Aorta (tissue), 5 donors: ENCODE results near the gene TTC27. TPM values are rescaled to one million over a fixed set of nuclear protein-coding genes. Genes with fewer than 3 reads are reported as not detected.
"Not testable (repeated sequence)": the region's sequence is repeated elsewhere in the genome, so short reads cannot be mapped to it uniquely, and the experiment has no call there.

Source experiments
- ATAC-seq: fragments of 200-7000 bp; cut with Tn5 transposase; one replicate; pipeline ENCODE4 v1.9.1; 2022; ENCODE audit warnings: moderate library complexity; ENCODE audit not compliant: low FRiP score
- DNase-seq, 2 donors: peaks; one replicate each; pipeline ENCODE4 v3.0.0-alpha.2; 2020
- H3K27ac ChIP-seq, 2 donors: one replicate each; pipeline ENCODE4 v1.5.1; 2013; ENCODE audit warnings: low read length in 2 of 2, mild to moderate bottlenecking in 2 of 2, moderate library complexity in 2 of 2, control low read depth in 1 of 2, inconsistent platforms in 1 of 2, low read depth in 1 of 2
- H3K27me3 ChIP-seq, 2 donors: one replicate each; pipeline ENCODE4 v1.6.1; 2013; ENCODE audit warnings: control low read depth in 1 of 2, low read length in 1 of 2, mild to moderate bottlenecking in 1 of 2, moderate library complexity in 1 of 2; ENCODE audit not compliant: insufficient read depth in 2 of 2, control insufficient read depth in 1 of 2
- H3K36me3 ChIP-seq, 2 donors: one replicate each; pipeline ENCODE4 v1.6.1; 2013; ENCODE audit warnings: control low read depth in 1 of 2, low read length in 1 of 2, mild to moderate bottlenecking in 1 of 2; ENCODE audit not compliant: insufficient read depth in 2 of 2, control insufficient read depth in 1 of 2
- H3K4me1 ChIP-seq, 2 donors: one replicate each; pipeline ENCODE4 v1.6.1; 2013; ENCODE audit warnings: low read length in 2 of 2, control low read depth in 1 of 2, mild to moderate bottlenecking in 1 of 2, moderate library complexity in 1 of 2; ENCODE audit not compliant: insufficient read depth in 2 of 2, control insufficient read depth in 1 of 2
- H3K4me3 ChIP-seq, 2 donors: one replicate each; pipeline ENCODE4 v1.5.1; 2013; ENCODE audit warnings: low read length in 2 of 2, control low read depth in 1 of 2, mild to moderate bottlenecking in 1 of 2
- H3K9me3 ChIP-seq: one replicate; pipeline ENCODE4 v1.6.1; 2013; ENCODE audit warnings: mild to moderate bottlenecking, low read length; ENCODE audit not compliant: control insufficient read depth
- WGBS, 2 donors: extraction: QIAGEN DNeasy Blood & Tissue Kit; methylation state at CpG; one replicate each; pipeline ENCODE4 v1.1.7; 2013; 5-methylcytosine and 5-hydroxymethylcytosine counted together
- intact Hi-C, 2 donors: fragments of 100-400 bp; cut with DNase I; formaldehyde crosslinking; loops; one replicate each; pipeline versions ENCODE4 v1.14.2 to v1.15.0; 2022
- polyA plus RNA-seq, 2 donors: library from polyadenylated mRNA; stranded (reverse); fragments of 200-250 nt; gene quantifications; one replicate each; pipeline ENCODE4 v1.2.3, GENCODE V29; 2013
- total RNA-seq, 2 donors: library from RNA; stranded (reverse); fragmentation: NEBNext Ultra II Directional; extraction: Animal tissue kit (Norgen Biotek cat#: 25700); gene quantifications; one replicate each; pipeline ENCODE4 v1.2.1, GENCODE V29; 2021
- donor health status: healthy with polysubstance abuse.
- donor health status: Bipolar disorder and iron deficiency.
- donor health status: DM: no; HTN: no; CAD: no.
- donor health status: DM: no; HTN: no; CAD: no.
- donor health status: DM: yes; HTN: yes; CAD: no.

TTC27 gene
- total and polyA plus RNA-seq, 4 donors = 5.0 to 22.4 (median 13.0) TPM

DNA sequence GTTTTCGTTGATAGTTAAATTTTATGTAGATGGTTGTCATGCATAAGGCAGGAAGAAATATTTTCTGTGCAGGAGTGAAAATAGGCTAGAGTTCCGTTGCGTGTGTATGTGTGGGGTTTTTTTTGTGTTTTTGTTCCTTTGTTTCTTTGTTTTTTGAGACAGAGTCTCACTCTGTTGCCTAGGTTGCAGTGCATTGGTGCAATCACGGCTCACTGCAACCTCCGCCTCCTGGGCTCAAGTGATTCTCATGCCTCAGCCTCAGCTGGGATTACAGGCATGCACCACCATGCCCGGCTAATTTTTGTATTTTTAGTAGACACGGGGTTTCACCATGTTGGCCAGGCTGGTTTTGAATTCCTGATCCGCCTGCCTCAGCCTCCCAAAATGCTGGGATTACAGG is 103.1 kb downstream of the TTC27 start:
- ATAC-seq, H3K27me3 ChIP-seq, H3K27ac ChIP-seq, H3K4me3 ChIP-seq, intact Hi-C loops, H3K4me1 ChIP-seq, H3K9me3 ChIP-seq, H3K36me3 ChIP-seq, DNase-seq: not testable (repeated sequence)
- 96 to 98% methylated on average over 8 of the region's 8 CpGs for WGBS, 2 donors

DNA sequence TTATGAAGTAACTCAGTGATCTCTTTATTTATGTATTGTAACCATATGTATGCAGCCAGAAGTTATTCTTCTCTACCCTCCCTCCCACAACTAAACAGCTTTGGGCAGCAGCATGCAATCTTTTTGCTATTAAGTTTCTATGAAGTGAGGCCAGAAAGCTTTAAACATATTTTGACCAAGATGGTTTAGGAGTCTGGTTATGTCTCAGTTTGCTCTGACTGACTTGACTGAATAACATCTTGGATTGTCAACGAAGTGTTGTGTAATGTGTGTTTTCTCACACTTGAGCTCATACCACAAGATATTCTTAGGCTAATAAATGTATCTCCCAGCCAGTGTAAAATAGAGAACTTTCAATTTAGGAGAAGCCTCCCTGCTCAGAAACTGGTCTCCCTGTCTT is 104.3 kb downstream of the TTC27 start:
- 29 to 49% methylated on average over 1 of the region's 1 CpG for WGBS, 2 donors
- no peaks in the 10 kb centered on the region for H3K27me3 ChIP-seq
- no peaks in the 10 kb centered on the region for H3K4me1 ChIP-seq
- peaks cover 0 to 2% of the 10 kb centered on the region in 2 donors for H3K36me3 ChIP-seq
- no peak for ATAC-seq
- intact Hi-C loops = no loop called here
- DNase-seq = no peak
- H3K9me3 ChIP-seq = no peaks in the 10 kb centered on the region
- H3K4me3 ChIP-seq = no peak overlapping the region
- no peak overlapping the region for H3K27ac ChIP-seq

DNA sequence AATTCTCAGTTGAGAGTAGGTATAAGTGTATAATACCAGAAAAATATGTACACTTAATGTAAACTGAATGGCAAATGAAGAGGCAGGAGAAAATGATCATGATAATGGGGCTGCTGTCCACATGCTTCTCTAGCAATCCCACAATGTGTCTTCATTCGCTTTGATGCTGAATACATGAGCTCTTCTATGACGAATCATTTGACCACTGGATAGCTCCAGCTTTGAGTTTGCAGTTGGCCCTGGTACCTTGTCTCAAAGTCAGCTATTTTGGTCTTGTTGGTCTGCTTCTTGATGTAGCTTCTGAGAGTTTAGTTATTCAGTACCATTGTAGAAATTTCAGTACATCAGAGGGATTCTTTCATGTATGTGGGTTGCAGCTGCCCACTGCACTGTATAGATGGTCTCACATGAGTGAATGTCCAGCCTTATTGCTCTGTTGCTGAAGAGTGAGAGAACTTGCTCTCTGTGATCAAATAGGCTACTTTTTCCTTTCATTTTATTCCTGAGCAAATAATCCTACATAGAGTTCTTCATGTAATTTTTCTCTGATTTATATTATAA is 105.1 kb downstream of the TTC27 start:
- H3K9me3 ChIP-seq = no peaks in the 10 kb centered on the region
- 71 to 78% methylated on average over 2 of the region's 2 CpGs for WGBS, 2 donors
- H3K4me1 ChIP-seq = no peaks in the 10 kb centered on the region
- intact Hi-C loops = no loop called here
- DNase-seq (no peak), ATAC-seq (no peak)
- peaks cover 0 to 2% of the 10 kb centered on the region in 2 donors for H3K36me3 ChIP-seq
- no peak overlapping the region for H3K27ac ChIP-seq
- no peaks in the 10 kb centered on the region for H3K27me3 ChIP-seq
- H3K4me3 ChIP-seq = no peak overlapping the region

DNA sequence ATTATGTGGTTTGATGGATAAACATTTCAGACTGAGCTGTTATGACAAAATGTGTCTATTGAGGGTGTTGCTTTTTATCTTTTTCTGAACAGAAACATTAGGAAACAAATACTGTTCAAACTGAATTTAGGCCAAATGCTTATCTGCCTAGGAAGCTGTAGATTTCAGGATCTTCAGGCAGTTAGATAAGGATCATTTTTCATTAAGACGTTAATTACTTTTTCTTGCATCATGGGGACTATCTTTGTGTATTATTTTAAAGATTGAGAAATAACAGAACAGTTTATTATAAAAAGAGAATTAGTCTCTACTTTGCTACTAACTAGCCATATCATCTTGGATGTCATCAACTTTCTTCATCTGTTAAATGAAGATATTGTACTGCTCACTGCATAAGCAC is 107.5 kb downstream of the TTC27 start:
- no peak for DNase-seq
- intact Hi-C loops = no loop called here
- Histone ChIP-seq H3K4me1 (no peaks in the 10 kb centered on the region), H3K27ac (no peak overlapping the region), H3K9me3 (no peaks in the 10 kb centered on the region), H3K4me3 (no peak overlapping the region), H3K36me3 (peaks cover 0 to 2% of the 10 kb centered on the region in 2 donors), H3K27me3 (no peaks in the 10 kb centered on the region)
- ATAC-seq = no peak
- WGBS, 2 donors = 58 to 75% methylated on average over 1 of the region's 1 CpG

DNA sequence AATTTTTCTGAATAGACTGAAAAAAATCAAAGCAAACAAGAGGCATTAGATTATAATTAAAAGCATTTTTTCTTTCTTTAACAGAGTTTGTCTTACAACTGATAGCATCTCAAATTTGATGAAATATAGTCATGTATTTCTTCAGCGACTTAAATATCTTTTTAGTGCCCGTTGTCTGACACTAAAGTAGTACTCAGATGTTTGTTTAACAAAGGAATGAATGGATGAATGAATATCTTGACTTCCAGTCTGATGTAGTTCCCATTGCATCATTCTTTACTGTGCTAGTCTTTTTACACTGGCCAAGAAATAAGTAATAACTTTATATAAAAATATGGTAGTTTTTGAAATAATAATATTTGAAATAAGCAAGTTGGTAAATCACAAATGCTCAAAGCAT is 111.1 kb downstream of the TTC27 start:
- Histone ChIP-seq H3K4me3 (no peak overlapping the region), H3K4me1 (no peaks in the 10 kb centered on the region), H3K36me3 (peaks cover 0 to 2% of the 10 kb centered on the region in 2 donors), H3K27ac (no peak overlapping the region), H3K9me3 (no peaks in the 10 kb centered on the region), H3K27me3 (no peaks in the 10 kb centered on the region)
- intact Hi-C loops = no loop called here
- WGBS, 2 donors = 26 to 36% methylated on average over 2 of the region's 2 CpGs
- ATAC-seq (no peak), DNase-seq (no peak)

DNA sequence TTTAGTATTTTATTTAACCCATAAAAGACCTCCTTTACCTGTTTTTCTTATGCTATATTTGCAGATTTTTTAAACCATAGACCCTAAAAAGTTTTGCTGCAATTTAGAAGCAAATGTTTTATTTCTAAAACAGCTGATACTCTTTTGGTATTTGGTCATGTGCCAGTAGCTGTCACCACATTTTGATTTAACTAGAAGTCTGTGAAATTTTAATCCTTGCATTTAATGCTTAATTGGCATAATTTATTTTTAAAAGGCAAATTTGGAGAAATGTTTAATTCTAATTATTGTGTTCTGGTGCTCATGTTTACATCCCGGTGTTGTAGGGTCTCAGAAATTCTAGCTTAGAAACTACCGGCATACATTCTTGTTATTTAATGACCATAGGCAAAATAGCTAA is 111.8 kb downstream of the TTC27 start:
- H3K36me3 ChIP-seq = peaks cover 0 to 2% of the 10 kb centered on the region in 2 donors
- intact Hi-C loops = no loop called here
- H3K27ac ChIP-seq = no peak overlapping the region
- no peak for ATAC-seq
- 49 to 72% methylated on average over 2 of the region's 2 CpGs for WGBS, 2 donors
- H3K27me3 ChIP-seq = no peaks in the 10 kb centered on the region
- H3K9me3 ChIP-seq = no peaks in the 10 kb centered on the region
- H3K4me1 ChIP-seq = no peaks in the 10 kb centered on the region
- DNase-seq = no peak
- no peak overlapping the region for H3K4me3 ChIP-seq

DNA sequence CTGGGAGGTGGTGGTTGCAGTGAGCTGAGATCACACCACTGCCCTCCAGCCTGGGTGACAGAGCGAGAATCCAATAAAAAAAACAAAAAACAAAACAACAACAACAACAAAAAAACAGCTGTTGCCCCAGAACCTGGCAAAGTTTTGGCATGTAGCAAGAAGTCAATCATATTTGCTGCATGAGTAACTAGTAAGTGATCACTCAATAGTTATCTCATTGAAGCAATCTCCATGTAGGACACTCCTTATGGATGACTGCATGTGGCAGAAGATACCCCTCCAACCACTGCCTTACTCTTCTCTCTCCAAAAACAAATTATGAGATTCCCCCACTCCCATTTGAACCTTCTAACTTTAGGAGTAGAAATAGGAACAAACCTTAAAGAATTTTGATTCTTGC is 113.7 kb downstream of the TTC27 start:
- no peaks in the 10 kb centered on the region for H3K9me3 ChIP-seq
- H3K36me3 ChIP-seq = peaks cover 0 to 2% of the 10 kb centered on the region in 2 donors
- peaks cover 0 to under 1% of the 10 kb centered on the region in 2 donors for H3K4me1 ChIP-seq
- WGBS, 2 donors = 100% methylated on average over 1 of the region's 1 CpG
- H3K27me3 ChIP-seq = no peaks in the 10 kb centered on the region
- DNase-seq = no peak
- no peak for ATAC-seq
- no peak overlapping the region for H3K4me3 ChIP-seq
- intact Hi-C loops = no loop called here
- no peak overlapping the region for H3K27ac ChIP-seq

DNA sequence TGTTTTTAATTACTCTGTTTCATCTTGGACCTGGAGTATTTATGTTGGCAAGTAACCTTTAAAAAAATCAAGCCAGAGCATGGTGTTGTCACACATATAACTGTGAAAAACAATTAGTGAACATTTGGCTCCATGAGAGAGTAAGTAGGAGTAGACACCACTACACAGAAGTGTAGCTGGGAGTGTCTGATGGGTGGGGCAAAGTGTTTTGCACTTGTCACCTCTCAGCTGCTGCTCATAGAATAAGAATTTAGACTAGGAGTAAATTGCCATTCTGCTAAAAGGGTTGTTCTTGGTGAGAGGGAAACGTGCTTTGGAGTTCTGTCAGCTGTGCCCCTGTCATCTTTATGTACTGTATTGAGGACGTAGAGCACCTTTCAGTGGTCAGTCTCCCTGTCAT is 114.5 kb downstream of the TTC27 start:
- Histone ChIP-seq H3K4me3 (no peak overlapping the region), H3K36me3 (no peaks in the 10 kb centered on the region), H3K27ac (no peak overlapping the region), H3K27me3 (no peaks in the 10 kb centered on the region), H3K4me1 (peaks cover 0 to 4% of the 10 kb centered on the region in 2 donors), H3K9me3 (no peaks in the 10 kb centered on the region)
- DNase-seq (no peak), ATAC-seq (no peak)
- WGBS, 2 donors = 83 to 88% methylated on average over 2 of the region's 2 CpGs
- intact Hi-C loops = no loop called here

DNA sequence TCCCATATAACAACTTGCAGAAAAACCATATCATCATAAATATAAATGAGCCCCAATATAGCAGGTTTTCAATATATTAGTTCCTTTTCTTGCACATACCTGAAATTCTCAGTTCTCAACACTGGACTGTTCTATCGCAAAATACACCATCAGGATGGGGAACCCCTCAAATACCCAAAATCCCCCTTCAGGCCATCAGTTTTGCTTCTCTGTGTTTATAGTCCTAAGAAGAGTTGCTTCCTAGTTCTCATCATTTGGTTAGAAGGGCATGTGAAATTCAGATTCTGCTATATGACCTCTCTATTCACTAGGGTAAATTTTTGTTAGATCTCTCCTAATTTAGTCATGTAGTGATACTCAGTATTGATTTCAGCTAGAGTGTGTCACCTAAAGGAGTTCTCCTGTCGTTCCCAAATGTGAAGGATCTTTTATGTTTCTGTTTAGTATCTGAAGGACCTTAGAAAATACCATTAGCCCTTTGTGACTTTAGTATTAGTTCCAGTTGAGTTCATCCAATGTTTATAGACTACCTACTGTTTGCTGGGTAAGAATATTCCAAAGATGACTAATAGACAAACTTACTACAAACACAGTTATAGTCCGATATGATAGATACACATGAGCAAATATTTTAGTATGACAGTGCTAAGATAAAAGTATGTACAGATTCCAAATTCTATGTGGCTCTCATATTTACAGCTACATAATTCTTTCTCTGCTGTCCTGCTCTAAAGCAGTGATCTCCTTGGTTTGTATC is 115.8 kb downstream of the TTC27 start:
- no peak for ATAC-seq
- Histone ChIP-seq H3K9me3 (no peaks in the 10 kb centered on the region), H3K27me3 (no peaks in the 10 kb centered on the region), H3K4me1 (peaks cover 0 to 4% of the 10 kb centered on the region in 2 donors), H3K4me3 (no peak overlapping the region), H3K36me3 (no peaks in the 10 kb centered on the region), H3K27ac (no peak overlapping the region)
- DNase-seq = no peak
- WGBS, 2 donors = 85 to 91% methylated on average over 3 of the region's 3 CpGs
- intact Hi-C loops = no loop called here
